Ectodermal cell (in vitro differentiated cells): ENCODE results near the gene LMF1.

Experiments used
- H3K27ac ChIP-seq: 2 replicates; pipeline ENCODE4 v1.7.0; 2013; ENCODE audit warnings: mild to moderate bottlenecking, low read depth, low read length; ENCODE audit not compliant: insufficient read depth, poor library complexity, severe bottlenecking
- H3K27me3 ChIP-seq: 2 replicates; pipeline ENCODE4 v1.7.0; 2013; ENCODE audit warnings: mild to moderate bottlenecking, low read length; ENCODE audit not compliant: insufficient read depth, control insufficient read depth, poor library complexity, severe bottlenecking
- H3K36me3 ChIP-seq: one replicate; pipeline ENCODE4 v1.7.0; 2013; ENCODE audit warnings: low read length; ENCODE audit not compliant: control insufficient read depth, insufficient read depth
- H3K4me1 ChIP-seq: one replicate; pipeline ENCODE4 v1.7.0; 2013; ENCODE audit warnings: low read length; ENCODE audit not compliant: control insufficient read depth, insufficient read depth
- H3K4me3 ChIP-seq: 2 replicates; pipeline ENCODE4 v1.7.0; 2013; ENCODE audit warnings: low read depth, low read length, control low read depth; ENCODE audit not compliant: insufficient read depth
- H3K9me3 ChIP-seq: 2 replicates; pipeline ENCODE4 v1.7.0; 2013; ENCODE audit warnings: mild to moderate bottlenecking, low read length, moderate library complexity; ENCODE audit not compliant: control insufficient read depth
- WGBS, 2 experiments: methylation state at CpG; one replicate each; pipeline ENCODE4 v1.1.7; 2013; ENCODE audit warnings: missing lambda C conversion rate in 2 of 2; 5-methylcytosine and 5-hydroxymethylcytosine counted together

Gene LMF1

DNA sequence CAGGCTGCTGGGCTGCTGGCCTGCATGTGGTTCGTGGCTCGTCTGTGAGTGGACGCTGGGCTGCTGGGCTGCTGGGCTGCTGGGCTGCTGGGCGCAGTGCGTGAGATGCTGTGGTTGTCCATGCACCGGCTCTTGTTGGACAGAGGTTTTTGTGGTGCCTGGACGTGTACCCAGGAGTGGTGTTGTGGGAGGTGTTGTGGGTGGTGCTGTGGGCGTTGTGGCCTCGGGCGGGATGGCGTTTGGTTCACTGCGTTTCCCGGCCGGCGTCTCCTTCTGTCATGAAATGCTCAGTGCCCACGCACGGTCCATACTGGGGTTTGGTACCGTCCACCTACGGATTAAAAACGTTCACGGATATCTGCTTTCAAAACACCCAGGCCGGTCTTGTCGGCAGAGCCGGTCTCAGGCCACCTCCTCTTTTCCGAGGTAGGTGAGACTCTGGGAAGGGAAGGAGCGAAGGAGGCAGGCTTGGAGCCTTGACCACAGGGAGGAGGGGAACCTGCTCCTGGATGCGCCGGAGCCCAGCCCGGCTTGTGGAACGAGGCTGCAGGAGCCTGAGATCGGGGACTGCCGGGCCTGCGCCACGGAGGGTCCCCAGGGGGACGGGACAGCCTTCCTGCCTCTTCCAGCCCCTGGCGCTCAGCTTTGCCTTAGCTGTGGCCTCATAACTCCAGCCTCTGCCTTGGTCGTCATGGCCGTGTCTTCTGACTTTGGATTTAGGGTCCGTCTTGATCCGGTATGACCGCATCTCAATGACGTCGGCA lies 140.5 kb downstream of the LMF1 start:
- Histone ChIP-seq H3K27me3 (peaks cover 11% of the 10 kb centered on the region), H3K36me3 (no peaks in the 10 kb centered on the region), H3K4me1 (no peaks in the 10 kb centered on the region), H3K9me3 (no peaks in the 10 kb centered on the region), H3K27ac (no peak overlapping the region), H3K4me3 (no peak overlapping the region)
- WGBS, 2 experiments: 95% methylated on average over 43 of the region's 43 CpGs

DNA sequence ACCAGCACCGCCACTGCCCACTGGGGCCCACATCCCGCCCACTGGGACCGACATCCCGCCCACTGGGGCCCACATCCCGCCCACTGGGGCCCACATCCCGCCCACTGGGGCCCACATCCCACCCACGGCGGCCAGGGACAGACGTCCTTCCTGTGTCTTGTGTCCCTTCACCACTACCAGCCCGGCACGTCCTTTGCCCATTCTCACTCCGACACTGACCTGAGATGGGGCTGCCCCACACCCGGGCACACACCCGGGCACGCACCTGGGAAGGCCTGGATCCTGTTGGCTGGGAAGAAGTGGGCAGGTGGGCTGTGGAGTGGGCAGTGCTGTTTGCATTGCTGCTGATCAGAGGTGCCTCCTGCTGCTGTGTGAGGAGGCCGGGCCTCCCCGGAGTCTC lies 141.9 kb downstream of the LMF1 start:
- H3K27me3 ChIP-seq: peaks cover 23% of the 10 kb centered on the region
- H3K4me3 ChIP-seq: no peak overlapping the region
- 93 to 95% methylated on average over 17 of the region's 17 CpGs for WGBS, 2 experiments
- no peaks in the 10 kb centered on the region for H3K4me1 ChIP-seq
- H3K27ac ChIP-seq: no peak overlapping the region
- no peaks in the 10 kb centered on the region for H3K9me3 ChIP-seq
- no peaks in the 10 kb centered on the region for H3K36me3 ChIP-seq

DNA sequence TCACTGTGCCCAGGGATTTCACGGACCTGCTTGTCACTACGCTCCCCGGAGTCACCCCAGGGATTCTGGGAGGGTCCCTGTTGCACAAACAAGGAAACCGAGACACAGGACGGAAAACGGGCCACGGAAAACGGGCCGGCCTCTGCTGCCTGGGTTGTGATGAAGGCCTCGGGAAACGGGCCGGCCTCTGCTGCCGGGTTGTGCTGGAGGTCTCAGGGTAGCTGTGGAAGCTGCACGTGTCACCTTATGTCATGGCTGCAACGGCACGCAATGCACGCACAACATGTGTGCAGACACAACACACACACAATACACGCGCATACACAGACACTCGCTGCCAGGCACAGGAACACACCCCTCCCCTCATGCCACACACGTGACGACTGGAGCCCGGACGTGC lies 143.3 kb downstream of the LMF1 start:
- no peak overlapping the region for H3K4me3 ChIP-seq
- no peaks in the 10 kb centered on the region for H3K9me3 ChIP-seq
- H3K27ac ChIP-seq: no peak overlapping the region
- no peaks in the 10 kb centered on the region for H3K36me3 ChIP-seq
- 94 to 96% methylated on average over 24 of the region's 24 CpGs for WGBS, 2 experiments
- no peaks in the 10 kb centered on the region for H3K4me1 ChIP-seq
- H3K27me3 ChIP-seq: peaks cover 36% of the 10 kb centered on the region

DNA sequence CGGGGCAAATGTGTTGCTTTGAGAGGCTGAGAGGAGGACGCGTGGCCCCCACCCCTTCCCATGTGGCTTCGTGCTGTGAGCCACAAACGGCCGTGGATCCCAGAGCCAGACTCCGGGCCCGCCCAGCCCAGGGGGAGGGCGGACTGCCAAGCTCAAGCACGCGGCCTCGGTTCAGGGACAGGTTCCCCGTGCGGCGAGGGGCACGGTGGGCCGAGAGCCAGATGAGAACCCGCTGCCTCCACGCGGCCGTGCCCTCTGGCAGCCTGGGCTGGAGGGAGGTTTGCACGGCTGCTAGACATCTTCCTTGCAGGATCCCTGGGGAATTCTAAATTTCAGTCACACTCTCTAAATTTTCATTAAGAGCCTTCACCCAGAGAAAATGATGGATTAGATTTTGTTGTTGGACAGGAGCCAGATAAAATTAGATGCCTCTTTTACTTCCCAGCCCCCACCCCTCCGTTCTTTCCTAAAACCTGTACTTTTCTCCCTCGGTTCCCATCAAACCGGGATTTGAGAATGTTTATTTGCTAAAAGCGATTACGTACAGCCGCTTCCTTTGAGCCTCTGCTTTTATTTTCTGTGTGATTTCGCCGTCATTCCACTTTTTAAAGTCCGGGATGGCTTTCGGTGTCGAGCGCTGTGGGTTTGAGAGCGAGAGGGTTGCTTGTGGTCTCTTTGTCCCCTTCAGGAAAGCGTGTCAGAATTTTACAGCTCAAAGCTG lies 145.3 kb downstream of the LMF1 start:
- no peaks in the 10 kb centered on the region for H3K9me3 ChIP-seq
- 90 to 91% methylated on average over 36 of the region's 36 CpGs for WGBS, 2 experiments
- no peaks in the 10 kb centered on the region for H3K36me3 ChIP-seq
- H3K27ac ChIP-seq: no peak overlapping the region
- no peaks in the 10 kb centered on the region for H3K4me1 ChIP-seq
- H3K27me3 ChIP-seq: peaks cover 54% of the 10 kb centered on the region
- H3K4me3 ChIP-seq: no peak overlapping the region

DNA sequence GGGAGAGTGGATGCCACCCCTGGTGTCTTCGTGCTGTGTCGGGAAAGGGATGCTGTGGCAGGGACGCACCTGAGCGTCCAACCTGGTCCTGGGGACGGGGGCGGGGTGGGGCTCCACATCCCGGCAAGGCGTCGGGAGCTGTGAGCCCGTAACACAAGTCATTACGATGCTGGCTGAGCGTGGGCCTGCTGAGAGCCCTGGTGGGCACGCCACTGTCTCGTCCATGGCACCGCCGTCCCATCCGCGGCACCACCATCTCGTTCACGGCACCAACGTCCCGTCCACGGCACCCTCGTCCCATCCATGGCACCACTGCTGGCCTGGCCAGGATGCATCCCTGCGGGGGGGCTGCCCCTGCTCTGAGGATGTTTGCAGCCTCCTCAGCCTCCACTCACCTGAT lies 146.2 kb downstream of the LMF1 start:
- 95 to 96% methylated on average over 25 of the region's 25 CpGs for WGBS, 2 experiments
- H3K27ac ChIP-seq: no peak overlapping the region
- H3K4me1 ChIP-seq: no peaks in the 10 kb centered on the region
- H3K27me3 ChIP-seq: peaks cover 61% of the 10 kb centered on the region
- H3K9me3 ChIP-seq: no peaks in the 10 kb centered on the region
- H3K36me3 ChIP-seq: no peaks in the 10 kb centered on the region
- no peak overlapping the region for H3K4me3 ChIP-seq

DNA sequence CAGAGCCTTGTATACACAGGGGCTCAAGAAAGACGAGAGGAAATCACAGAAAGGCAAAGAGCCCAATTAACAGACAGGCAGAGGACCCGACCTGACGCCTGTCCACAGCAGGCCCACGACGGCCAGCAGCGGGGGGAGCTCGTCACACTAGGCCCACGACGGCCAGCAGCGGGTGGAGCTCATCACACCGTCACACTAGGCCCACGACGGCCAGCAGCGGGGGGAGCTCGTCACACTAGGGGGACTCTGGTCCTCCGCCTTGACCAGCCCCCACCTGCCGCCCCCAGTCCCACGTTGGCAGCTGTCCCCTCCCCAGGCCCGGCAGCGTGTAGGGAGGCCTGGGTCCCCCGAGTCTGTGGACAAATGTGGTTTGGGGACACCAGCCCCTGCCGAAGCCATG lies 146.6 kb downstream of the LMF1 start:
- H3K4me3 ChIP-seq: no peak overlapping the region
- peaks cover 65% of the 10 kb centered on the region for H3K27me3 ChIP-seq
- no peaks in the 10 kb centered on the region for H3K4me1 ChIP-seq
- no peaks in the 10 kb centered on the region for H3K9me3 ChIP-seq
- 93 to 94% methylated on average over 22 of the region's 22 CpGs for WGBS, 2 experiments
- no peaks in the 10 kb centered on the region for H3K36me3 ChIP-seq
- no peak overlapping the region for H3K27ac ChIP-seq

DNA sequence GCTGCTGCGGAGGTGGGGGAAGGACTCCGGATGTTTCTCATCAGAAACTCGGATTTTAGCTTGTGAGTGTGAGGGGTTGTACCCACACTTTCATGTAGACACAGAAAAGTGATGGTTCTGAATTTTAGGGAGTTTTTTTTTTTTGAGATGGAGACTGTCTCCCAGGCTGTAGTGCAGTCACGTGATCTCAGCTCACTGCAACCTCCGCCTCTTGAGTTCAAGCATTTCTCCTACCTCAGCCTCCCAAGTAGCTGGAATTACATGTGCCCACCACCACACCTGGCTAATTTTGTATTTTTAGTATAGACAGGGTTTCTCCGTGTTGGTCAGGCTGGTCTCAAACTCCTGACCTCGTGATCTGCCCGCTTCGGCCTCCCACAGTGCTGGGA lies 147.9 kb downstream of the LMF1 start:
- H3K4me3 ChIP-seq: no peak overlapping the region
- WGBS, 2 experiments: 93% methylated on average over 9 of the region's 9 CpGs

DNA sequence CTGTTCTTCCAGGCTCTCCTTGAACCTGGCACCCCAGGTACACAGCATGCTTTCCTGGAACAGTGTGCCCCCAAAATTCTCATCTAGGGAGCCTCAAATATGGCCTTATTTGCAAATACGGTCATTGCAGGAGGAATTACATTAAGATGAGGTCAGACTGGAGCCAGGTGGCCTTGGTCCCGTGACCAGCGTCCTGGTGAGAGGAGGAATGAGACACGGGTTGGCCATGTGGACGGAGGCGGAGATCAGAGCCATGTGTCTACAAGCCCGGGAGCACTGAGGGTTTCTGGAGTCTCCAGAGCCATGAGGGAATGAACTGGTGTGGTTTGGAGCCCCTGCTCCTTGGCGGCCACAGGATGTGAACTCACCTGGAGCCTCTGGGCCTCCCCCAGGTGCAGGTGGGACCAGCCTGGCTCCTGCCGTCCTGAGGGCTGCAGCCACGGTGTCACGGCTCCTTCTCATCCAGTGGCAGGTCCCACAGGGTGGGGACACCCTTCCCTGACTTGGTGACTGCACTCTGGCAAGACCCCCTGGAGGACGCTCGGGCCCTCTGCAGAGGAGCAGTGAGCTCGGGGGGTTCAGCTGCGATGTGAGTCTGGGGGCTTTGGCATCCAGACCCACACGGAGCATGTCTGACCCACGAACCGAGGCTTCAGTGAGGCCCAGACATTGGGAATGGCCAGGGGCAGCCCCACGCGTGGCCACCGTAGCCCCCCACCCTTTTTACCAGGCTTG lies 148.4 kb downstream of the LMF1 start:
- H3K4me1 ChIP-seq: no peaks in the 10 kb centered on the region
- H3K9me3 ChIP-seq: no peaks in the 10 kb centered on the region
- H3K27ac ChIP-seq: no peak overlapping the region
- H3K4me3 ChIP-seq: no peak overlapping the region
- WGBS, 2 experiments: 93 to 94% methylated on average over 21 of the region's 21 CpGs
- H3K36me3 ChIP-seq: no peaks in the 10 kb centered on the region
- peaks cover 81% of the 10 kb centered on the region for H3K27me3 ChIP-seq

More for the DNA sequence above, 147.9 kb downstream of the LMF1 start:
- Histone ChIP-seq H3K9me3 (no peaks in the 10 kb centered on the region), H3K36me3 (no peaks in the 10 kb centered on the region), H3K27ac (no peak overlapping the region), H3K4me1 (no peaks in the 10 kb centered on the region), H3K27me3 (peaks cover 77% of the 10 kb centered on the region)

DNA sequence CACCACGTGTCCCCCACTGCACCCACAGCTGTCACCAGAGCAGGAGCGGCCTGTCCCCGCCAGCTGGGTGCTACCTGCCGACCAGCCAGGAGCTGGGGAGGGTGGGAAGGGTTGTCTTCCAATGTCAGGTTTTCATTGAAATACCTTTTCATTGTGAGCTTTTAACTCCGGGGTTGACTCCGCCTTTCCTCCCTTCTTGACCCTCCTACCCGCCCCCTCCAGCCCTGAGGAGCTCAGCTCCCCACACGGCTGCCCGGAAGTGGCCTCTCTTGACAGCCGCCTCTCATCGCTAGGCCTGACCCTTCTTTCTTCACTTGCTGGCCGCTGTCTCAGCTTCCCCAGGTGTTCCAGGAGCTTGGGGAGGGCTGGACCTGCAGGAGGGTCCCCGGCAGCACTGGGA lies 149.0 kb downstream of the LMF1 start:
- Histone ChIP-seq H3K9me3 (no peaks in the 10 kb centered on the region), H3K36me3 (no peaks in the 10 kb centered on the region), H3K27me3 (peaks cover 84% of the 10 kb centered on the region), H3K4me3 (no peak overlapping the region), H3K27ac (no peak overlapping the region), H3K4me1 (no peaks in the 10 kb centered on the region)
- WGBS, 2 experiments: 66 to 71% methylated on average over 13 of the region's 13 CpGs

DNA sequence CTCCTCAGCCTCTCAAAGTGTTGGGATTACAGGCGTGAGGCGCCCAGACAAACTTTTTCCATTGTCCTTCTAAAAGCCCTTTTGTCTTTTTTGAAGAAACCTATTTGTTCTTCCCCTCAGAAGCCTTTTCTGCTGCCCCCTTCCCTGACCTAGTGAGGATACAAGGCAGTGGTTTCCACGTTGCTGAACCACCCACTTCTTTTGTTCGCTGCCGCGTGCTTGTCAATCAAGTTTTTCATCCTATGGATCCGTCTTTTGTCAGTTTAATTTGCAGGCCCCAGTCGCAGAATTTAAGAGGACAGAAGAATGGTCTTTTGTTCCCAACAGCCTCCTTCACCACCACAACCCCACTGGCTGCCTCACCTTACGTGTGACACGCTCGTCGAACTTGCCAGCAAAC lies 150.0 kb downstream of the LMF1 start:
- 8 to 10% methylated on average over 12 of the region's 12 CpGs for WGBS, 2 experiments
- H3K27ac ChIP-seq: no peak overlapping the region
- H3K27me3 ChIP-seq: peaks cover 83% of the 10 kb centered on the region

More for the DNA sequence above, 150.0 kb downstream of the LMF1 start:
- H3K4me1 ChIP-seq: no peaks in the 10 kb centered on the region
- H3K9me3 ChIP-seq: no peaks in the 10 kb centered on the region
- no peak overlapping the region for H3K4me3 ChIP-seq
- H3K36me3 ChIP-seq: no peaks in the 10 kb centered on the region
